ENCODE results near the gene NKX2-3.

Gene NKX2-3

DNA sequence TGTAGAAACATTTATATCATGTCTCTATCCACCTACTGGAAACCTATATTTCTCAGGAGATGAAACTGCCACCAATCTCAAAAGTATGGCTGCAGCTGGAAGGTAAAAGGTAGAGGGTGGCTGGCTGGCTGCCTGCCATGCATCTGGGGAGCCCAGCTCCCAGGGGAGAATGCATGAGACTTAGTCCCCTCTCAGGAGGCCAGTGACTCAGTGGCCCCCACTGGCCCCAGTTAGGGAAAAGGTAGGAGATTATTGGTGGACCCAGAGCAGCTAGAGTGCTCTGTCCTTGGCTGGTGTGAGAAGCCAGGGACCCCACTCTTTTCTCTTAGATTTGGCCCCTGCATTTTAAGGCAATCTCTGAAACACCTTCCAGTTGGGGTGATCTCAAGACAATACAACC is 6.8 kb upstream of the NKX2-3 start:
- TF ChIP-seq, protein P1, sequence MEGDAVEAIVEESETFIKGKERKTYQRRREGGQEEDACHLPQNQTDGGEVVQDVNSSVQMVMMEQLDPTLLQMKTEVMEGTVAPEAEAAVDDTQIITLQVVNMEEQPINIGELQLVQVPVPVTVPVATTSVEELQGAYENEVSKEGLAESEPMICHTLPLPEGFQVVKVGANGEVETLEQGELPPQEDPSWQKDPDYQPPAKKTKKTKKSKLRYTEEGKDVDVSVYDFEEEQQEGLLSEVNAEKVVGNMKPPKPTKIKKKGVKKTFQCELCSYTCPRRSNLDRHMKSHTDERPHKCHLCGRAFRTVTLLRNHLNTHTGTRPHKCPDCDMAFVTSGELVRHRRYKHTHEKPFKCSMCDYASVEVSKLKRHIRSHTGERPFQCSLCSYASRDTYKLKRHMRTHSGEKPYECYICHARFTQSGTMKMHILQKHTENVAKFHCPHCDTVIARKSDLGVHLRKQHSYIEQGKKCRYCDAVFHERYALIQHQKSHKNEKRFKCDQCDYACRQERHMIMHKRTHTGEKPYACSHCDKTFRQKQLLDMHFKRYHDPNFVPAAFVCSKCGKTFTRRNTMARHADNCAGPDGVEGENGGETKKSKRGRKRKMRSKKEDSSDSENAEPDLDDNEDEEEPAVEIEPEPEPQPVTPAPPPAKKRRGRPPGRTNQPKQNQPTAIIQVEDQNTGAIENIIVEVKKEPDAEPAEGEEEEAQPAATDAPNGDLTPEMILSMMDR (IDR thresholded peaks at IDR 0.05; ENCODE audit: insufficient read depth, low read length, missing control alignments) = no peak
- ChIA-PET POLR2A (no interaction called here), CTCF (no interaction called here)
- DNase-seq (ENCODE audit: low read depth, low spot score) = no peak
- H3K4me3 ChIP-seq (ENCODE audit: low read depth, low read length) = no peak overlapping the region

DNA sequence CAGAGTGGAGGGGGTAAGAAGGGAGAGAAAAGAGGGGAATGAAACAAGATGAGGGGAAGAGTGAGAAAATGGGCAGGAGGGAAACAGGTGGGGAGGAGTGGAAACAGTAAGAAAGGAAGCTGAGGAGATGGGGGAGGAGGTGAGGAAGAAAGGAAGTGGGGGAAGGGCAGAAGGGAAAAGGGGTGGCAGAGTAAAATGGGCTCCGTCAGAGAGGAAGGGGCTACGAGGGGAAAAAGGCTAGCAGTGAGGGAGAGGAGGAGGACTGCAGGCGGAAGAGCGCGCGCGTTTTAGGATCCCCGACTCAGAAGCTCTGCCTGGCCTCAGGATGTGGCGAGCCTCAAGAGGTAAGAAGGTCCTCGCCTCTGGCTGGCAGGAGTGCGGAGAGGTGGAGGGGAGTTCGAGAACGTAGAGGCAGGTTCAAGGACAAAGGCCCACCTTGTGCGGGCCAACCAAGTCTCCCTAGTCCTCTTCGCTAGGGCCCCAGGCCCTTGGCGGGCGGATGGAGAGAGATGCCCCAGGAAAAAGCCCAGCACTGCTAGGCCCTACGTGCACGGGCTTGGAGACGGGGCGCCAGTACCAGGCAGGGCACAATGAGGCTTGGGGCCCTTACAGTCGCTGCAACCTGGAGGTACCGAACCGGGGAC is 5.8 kb upstream of the NKX2-3 start:
- CTCF ChIA-PET = interaction anchor here (1.1 kb wide), 1 partner anchor 91 kb away, joined by 4 read pairs; no protein-coding TSS in a partner anchor
- POLR2A ChIA-PET = no interaction called here
- TF ChIP-seq, protein P1 (IDR thresholded peaks at IDR 0.05; ENCODE audit: insufficient read depth, low read length, missing control alignments) = no peak
- DNase-seq (ENCODE audit: low read depth, low spot score) = no peak
- no peak overlapping the region for H3K4me3 ChIP-seq (ENCODE audit: low read depth, low read length)

DNA sequence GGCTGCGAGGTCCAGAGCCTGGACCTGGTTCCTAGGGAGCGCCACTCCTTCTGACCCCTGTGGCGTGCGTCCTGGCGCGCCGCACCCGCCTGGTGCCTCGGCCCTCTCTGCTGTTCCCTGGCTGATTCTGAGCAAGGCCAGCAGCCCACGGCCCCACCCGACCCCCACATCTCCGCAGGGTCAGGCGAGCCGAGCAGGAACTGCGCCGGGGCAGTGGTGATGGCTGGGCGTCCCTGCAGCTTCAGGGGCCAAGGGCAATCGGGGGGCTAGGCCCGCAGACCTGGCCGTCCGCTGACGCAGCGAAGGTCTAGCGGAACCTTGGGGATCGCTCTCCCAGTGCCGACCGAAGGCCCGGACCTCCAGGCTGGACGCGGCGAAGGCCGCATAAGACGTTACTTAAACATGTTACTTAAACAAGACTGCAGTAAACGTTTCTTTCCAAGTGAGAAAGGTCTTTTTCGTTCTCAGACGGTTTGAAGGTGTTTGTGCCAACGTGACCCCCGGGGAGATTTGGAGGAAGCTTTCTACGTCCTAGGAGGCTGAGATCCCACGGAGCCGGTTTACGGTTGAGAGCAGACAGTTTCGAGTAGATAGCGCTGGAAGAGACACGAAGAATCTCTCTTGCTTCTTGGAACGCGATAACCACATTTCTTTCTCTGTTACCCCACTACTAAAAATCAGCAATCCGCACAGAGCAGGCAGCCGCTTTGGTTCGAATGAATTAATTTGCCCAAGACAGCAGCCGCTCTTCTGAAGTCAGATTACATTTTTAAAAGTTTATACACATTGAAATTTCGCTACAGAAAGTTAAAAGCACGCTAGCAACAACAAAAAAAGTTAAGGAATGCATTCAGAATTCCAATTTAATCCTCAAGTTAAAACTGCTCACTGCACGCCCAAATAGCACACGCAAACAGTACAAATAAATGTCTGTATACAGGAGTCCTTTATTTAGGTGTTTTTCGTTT is 4.9 kb upstream of the NKX2-3 start:
- ChIA-PET POLR2A (no interaction called here), CTCF (interaction anchor here (1.1 kb wide), 1 partner anchor 92 kb away, joined by 4 read pairs; no protein-coding TSS in a partner anchor)
- TF ChIP-seq, protein P1 (IDR thresholded peaks at IDR 0.05; ENCODE audit: insufficient read depth, low read length, missing control alignments) = no peak
- no peak overlapping the region for H3K4me3 ChIP-seq (ENCODE audit: low read depth, low read length)
- no peak for DNase-seq (ENCODE audit: low read depth, low spot score)

DNA sequence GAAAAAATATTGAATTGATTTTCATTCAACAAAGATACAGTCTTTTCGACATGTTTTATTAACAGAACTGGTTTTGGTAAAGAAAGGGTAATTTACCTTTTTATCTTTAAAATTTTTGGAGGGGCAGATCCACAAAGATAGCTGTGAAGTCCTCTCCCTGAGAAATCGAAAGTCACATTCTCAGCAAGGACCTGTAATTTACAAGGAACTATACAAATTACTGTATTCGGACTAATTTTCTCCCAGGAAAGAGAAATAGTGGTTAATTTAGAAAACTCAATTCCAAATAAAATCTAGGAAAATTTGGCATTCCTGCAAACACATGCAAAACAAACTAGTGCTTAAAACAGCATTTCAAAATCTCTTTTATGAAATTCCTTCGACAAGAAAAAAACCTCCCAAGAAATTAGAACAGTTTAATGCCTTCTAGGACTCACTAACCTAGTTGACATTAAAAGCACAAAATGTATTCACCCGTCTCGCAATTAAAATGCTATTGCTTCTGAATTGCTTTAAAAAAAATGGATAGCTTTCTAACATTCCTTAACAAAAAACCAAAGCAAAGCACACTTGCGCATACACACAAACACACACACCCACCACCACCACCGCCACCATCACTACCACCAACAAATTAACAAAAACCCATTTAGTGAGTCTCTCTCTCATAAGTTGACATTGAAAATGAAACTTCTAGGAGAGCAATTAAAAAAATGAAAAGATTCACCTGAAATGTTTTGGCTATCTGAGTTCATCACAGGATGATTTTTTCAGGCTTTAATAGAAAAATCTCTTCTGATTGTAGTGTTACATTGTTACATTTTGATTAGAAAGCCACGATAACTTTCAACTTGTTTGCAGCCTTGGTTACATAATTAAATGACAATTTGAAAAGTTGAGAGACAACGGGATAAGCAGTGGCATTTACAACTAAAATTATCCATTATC is 4.0 kb upstream of the NKX2-3 start:
- no peak for DNase-seq (ENCODE audit: low read depth, low spot score)
- POLR2A ChIA-PET = interaction anchor here (0.7 kb wide), 1 partner anchor 13 kb away, joined by 3 read pairs; no protein-coding TSS in a partner anchor
- TF ChIP-seq, protein P1 (IDR thresholded peaks at IDR 0.05; ENCODE audit: insufficient read depth, low read length, missing control alignments) = no peak
- H3K4me3 ChIP-seq (ENCODE audit: low read depth, low read length) = no peak overlapping the region
- CTCF ChIA-PET = interaction anchor here (0.8 kb wide), 1 partner anchor 22 kb away, joined by 3 read pairs; no protein-coding TSS in a partner anchor

DNA sequence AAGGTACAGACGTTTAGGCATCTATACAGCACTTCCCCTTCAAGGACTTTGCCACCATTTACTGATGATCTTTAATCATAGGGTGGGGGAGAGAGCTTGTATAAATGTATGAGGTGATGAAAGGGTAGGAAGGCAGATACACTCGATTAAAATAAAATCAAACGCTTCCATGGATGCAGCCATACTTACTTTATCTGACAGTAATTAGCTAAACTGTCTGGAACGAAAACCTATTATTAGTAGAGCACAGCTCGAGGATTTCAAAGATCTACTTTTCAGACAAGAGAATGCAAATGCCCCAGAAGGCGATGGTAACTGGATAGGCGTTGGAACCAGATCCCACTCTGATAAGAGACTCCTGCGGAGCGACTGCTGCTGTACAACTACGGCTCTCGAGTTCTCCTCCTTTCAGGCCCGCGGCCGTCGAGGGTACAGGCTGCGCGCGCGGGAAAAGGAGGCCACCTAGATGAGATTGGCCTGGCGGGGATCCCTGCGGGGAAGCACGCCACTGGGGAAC is 3.1 kb upstream of the NKX2-3 start:
- DNase-seq (ENCODE audit: low read depth, low spot score) = no peak
- ChIA-PET CTCF (interaction anchor here (0.8 kb wide), 1 partner anchor 21 kb away, joined by 3 read pairs; no protein-coding TSS in a partner anchor), POLR2A (interaction anchor here (0.7 kb wide), 1 partner anchor 12 kb away, joined by 3 read pairs; no protein-coding TSS in a partner anchor)
- TF ChIP-seq, protein P1 (IDR thresholded peaks at IDR 0.05; ENCODE audit: insufficient read depth, low read length, missing control alignments) = no peak
- no peak overlapping the region for H3K4me3 ChIP-seq (ENCODE audit: low read depth, low read length)
